H9 (cell line): ENCODE measurements around the gene MND1. TPM values are rescaled to one million over a fixed set of nuclear protein-coding genes. Genes with fewer than 3 reads are reported as not detected.

ENCODE experiments used
- DNase-seq: peaks from one replicate; pipeline ENCODE4 v3.0.0-alpha.2; 2017
- H2AFZ ChIP-seq: one replicate; pipeline ENCODE4 v1.6.1; 2013; ENCODE audit warnings: mild to moderate bottlenecking, low read length, control low read depth, moderate library complexity
- H2AK5ac ChIP-seq: 2 replicates; pipeline ENCODE4 v1.6.1; 2013; ENCODE audit warnings: low read length, control low read depth, mixed read lengths; ENCODE audit not compliant: insufficient read length
- H2BK120ac ChIP-seq: one replicate; pipeline ENCODE4 v1.6.1; 2013; ENCODE audit warnings: low read depth, mild to moderate bottlenecking, low read length, control low read depth, inconsistent platforms; ENCODE audit not compliant: poor library complexity, severe bottlenecking
- H2BK12ac ChIP-seq: 2 replicates; pipeline ENCODE4 v1.6.1; 2013; ENCODE audit warnings: low read length, control low read depth, mixed read lengths, low read depth; ENCODE audit not compliant: insufficient read length
- H2BK15ac ChIP-seq: 2 replicates; pipeline ENCODE4 v1.6.1; 2013; ENCODE audit warnings: low read depth, low read length, control low read depth
- H2BK20ac ChIP-seq: one replicate; pipeline ENCODE4 v1.6.1; 2013; ENCODE audit warnings: low read depth, mild to moderate bottlenecking, low read length, control low read depth, inconsistent platforms; ENCODE audit not compliant: poor library complexity, severe bottlenecking
- H2BK5ac ChIP-seq: 2 replicates; pipeline ENCODE4 v1.6.1; 2013; ENCODE audit warnings: low read length, control low read depth, mixed read lengths; ENCODE audit not compliant: insufficient read length
- H3K14ac ChIP-seq: 2 replicates; pipeline ENCODE4 v1.6.1; 2013; ENCODE audit warnings: low read length, control low read depth; ENCODE audit not compliant: insufficient read depth
- H3K18ac ChIP-seq: 2 replicates; pipeline ENCODE4 v1.6.1; 2013; ENCODE audit warnings: low read depth, mild to moderate bottlenecking, mixed read lengths, low read length, control low read depth; ENCODE audit not compliant: insufficient read length
- H3K23ac ChIP-seq: 2 replicates; pipeline ENCODE4 v1.6.1; 2013; ENCODE audit warnings: low read length, control low read depth, mixed read lengths, low read depth; ENCODE audit not compliant: insufficient read length
- H3K23me2 ChIP-seq: 2 replicates; pipeline ENCODE4 v1.6.1; 2013; ENCODE audit warnings: low read depth, mild to moderate bottlenecking, mixed read lengths, low read length, control low read depth; ENCODE audit not compliant: insufficient read length, poor library complexity, severe bottlenecking
- H3K27ac ChIP-seq: 2 replicates; pipeline ENCODE4 v1.5.1; 2013; ENCODE audit warnings: low read length, control low read depth, mixed read lengths, low read depth; ENCODE audit not compliant: insufficient read length
- H3K27me3 ChIP-seq: 2 replicates; pipeline ENCODE4 v1.6.1; 2013; ENCODE audit warnings: low read length, control low read depth, inconsistent platforms; ENCODE audit not compliant: insufficient read depth
- H3K4ac ChIP-seq: 2 replicates; pipeline ENCODE4 v1.6.1; 2013; ENCODE audit warnings: low read depth, mild to moderate bottlenecking, control low read depth, inconsistent platforms, low read length, moderate library complexity
- H3K4me1 ChIP-seq: 2 replicates; pipeline ENCODE4 v1.6.1; 2013; ENCODE audit warnings: low read length, control low read depth, inconsistent platforms; ENCODE audit not compliant: insufficient read depth
- H3K4me2 ChIP-seq: 2 replicates; pipeline ENCODE4 v1.6.1; 2013; ENCODE audit warnings: low read length, control low read depth, mixed read lengths; ENCODE audit not compliant: insufficient read length, insufficient read depth
- H3K56ac ChIP-seq: 2 replicates; pipeline ENCODE4 v1.6.1; 2013; ENCODE audit warnings: low read depth, mild to moderate bottlenecking, mixed read lengths, low read length, control low read depth; ENCODE audit not compliant: insufficient read length
- H3K79me1 ChIP-seq: 2 replicates; pipeline ENCODE4 v1.6.1; 2013; ENCODE audit warnings: low read depth, mild to moderate bottlenecking, moderate library complexity, low read length, control low read depth, inconsistent platforms; ENCODE audit not compliant: insufficient read depth, poor library complexity, severe bottlenecking
- H3K79me2 ChIP-seq: 2 replicates; pipeline ENCODE4 v1.6.1; 2013; ENCODE audit warnings: low read length, control low read depth, inconsistent platforms; ENCODE audit not compliant: insufficient read depth
- H3K9ac ChIP-seq: 2 replicates; pipeline ENCODE4 v1.6.1; 2013; ENCODE audit warnings: low read length, control low read depth, mixed read lengths; ENCODE audit not compliant: insufficient read length; ENCODE audit errors: extremely low read depth
- H3K9me3 ChIP-seq: one replicate; pipeline ENCODE4 v1.6.1; 2013; ENCODE audit warnings: low read depth, low read length, inconsistent platforms; ENCODE audit not compliant: control insufficient read depth
- H3T11ph ChIP-seq: one replicate; pipeline ENCODE4 v1.6.1; 2013; ENCODE audit warnings: mild to moderate bottlenecking, low read length, control low read depth, inconsistent platforms
- H4K20me1 ChIP-seq: one replicate; pipeline ENCODE4 v1.6.1; 2013; ENCODE audit not compliant: control insufficient read depth, insufficient read length, insufficient read depth
- H4K5ac ChIP-seq: 2 replicates; pipeline ENCODE4 v1.6.1; 2013; ENCODE audit warnings: low read depth, mild to moderate bottlenecking, mixed read lengths, low read length, control low read depth; ENCODE audit not compliant: insufficient read length
- H4K8ac ChIP-seq: replicated peaks from 2 replicates; pipeline ENCODE4 v1.6.1; 2013; ENCODE audit warnings: low read length, control low read depth, mixed read lengths, low read depth; ENCODE audit not compliant: insufficient read length
- H4K91ac ChIP-seq: 2 replicates; pipeline ENCODE4 v1.6.1; 2013; ENCODE audit warnings: low read depth, mild to moderate bottlenecking, moderate library complexity, mixed read lengths, low read length, control low read depth; ENCODE audit not compliant: insufficient read length
- H3K27ac Mint-ChIP-seq, 3 experiments: 2 replicates in 2 of 3; 3 replicates in 1 of 3; pipeline ENCODE4 v1.8.0; 2020 to 2021; ENCODE audit warnings: mixed read lengths in 3 of 3, mild to moderate bottlenecking in 1 of 3, moderate library complexity in 1 of 3
- H3K27me3 Mint-ChIP-seq: 2 replicates; pipeline ENCODE4 v1.8.0; 2021; ENCODE audit warnings: low read depth, mild to moderate bottlenecking, moderate library complexity, mixed read lengths
- H3K36me3 Mint-ChIP-seq, 3 experiments: 2 replicates in 2 of 3; 3 replicates in 1 of 3; pipeline ENCODE4 v1.8.0; 2020 to 2021; ENCODE audit warnings: low read depth in 3 of 3, mixed read lengths in 3 of 3; ENCODE audit not compliant: insufficient read depth in 1 of 3
- H3K4me1 Mint-ChIP-seq, 2 experiments: 2 replicates each; pipeline ENCODE4 v1.8.0; 2020; ENCODE audit warnings: mixed read lengths in 2 of 2
- H3K4me3 Mint-ChIP-seq, 2 experiments: 2 replicates in 1 of 2; 3 replicates in 1 of 2; pipeline ENCODE4 v1.8.0; 2020 to 2021; ENCODE audit warnings: mild to moderate bottlenecking in 2 of 2, mixed read lengths in 2 of 2, moderate library complexity in 1 of 2
- H3K9me3 Mint-ChIP-seq, 2 experiments: 2 replicates in 1 of 2; 3 replicates in 1 of 2; pipeline ENCODE4 v1.8.0; 2020; ENCODE audit warnings: mild to moderate bottlenecking in 2 of 2, mixed read lengths in 2 of 2, moderate library complexity in 1 of 2
- WGBS: extraction: QIAGEN DNeasy Blood & Tissue Kit; methylation state at CpG from one replicate; pipeline ENCODE4 v1.1.7; 2013; ENCODE audit warnings: missing lambda C conversion rate, low lambda C conversion rate, mixed read lengths; ENCODE audit not compliant: insufficient read length; ENCODE audit errors: extremely low coverage; 5-methylcytosine and 5-hydroxymethylcytosine counted together
- total RNA-seq: library from RNA; stranded (reverse); gene quantifications from 2 replicates; pipeline ENCODE4 v1.2.1, GENCODE V29; 2021
- TF ChIP-seq, protein P1 (sequence below): fragments of 200-600 bp; sonication (generic); conservative IDR thresholded peaks from 3 replicates; pipeline ENCODE4 v1.8.0; 2021; ENCODE audit warnings: antibody characterized with exemption, mild to moderate bottlenecking

MND1 gene
- total RNA-seq, 1 experiment from 2014 or later, result 21.0 TPM

- Mint-ChIP-seq H3K36me3 (peaks cover 0 to 10% (median 0%) of the 10 kb centered on the region in 3 experiments; a peak in 2 of 7 replicates), H3K27ac (peak overlapping the region in 1 of 3 experiments; percentile 44; a peak in 1 of 7 replicates), H3K9me3 (no peaks in the 10 kb centered on the region), H3K27me3 (no peaks in the 10 kb centered on the region), H3K4me3 (no peak overlapping the region), H3K4me1 (peaks cover 15 to 16% of the 10 kb centered on the region in 2 experiments)
- H4K20me1 ChIP-seq, result no peaks in the 10 kb centered on the region
- H3K79me2 ChIP-seq, result no peaks in the 10 kb centered on the region
- H2BK120ac ChIP-seq, result no peak overlapping the region
- no peak overlapping the region for H2BK5ac ChIP-seq
- no peak overlapping the region for H2AFZ ChIP-seq
- no peaks in the 10 kb centered on the region for H3K9me3 ChIP-seq
- no peak overlapping the region for H3K4ac ChIP-seq
- H2BK12ac ChIP-seq, result no peak overlapping the region
- no peak overlapping the region for H3K9ac ChIP-seq
- H4K8ac ChIP-seq, result no peak overlapping the region
- no peak overlapping the region for H3T11ph ChIP-seq
- H3K4me1 ChIP-seq, result no peaks in the 10 kb centered on the region
- no peak overlapping the region for H3K27ac ChIP-seq
- H4K91ac ChIP-seq, result no peak overlapping the region
- H3K23ac ChIP-seq, result no peak overlapping the region
- H3K56ac ChIP-seq, result no peak overlapping the region
- H2AK5ac ChIP-seq, result no peak overlapping the region
- no peak overlapping the region for H3K4me2 ChIP-seq
- no peak overlapping the region for H3K18ac ChIP-seq
- H4K5ac ChIP-seq, result no peak overlapping the region
- TF ChIP-seq, protein P1, sequence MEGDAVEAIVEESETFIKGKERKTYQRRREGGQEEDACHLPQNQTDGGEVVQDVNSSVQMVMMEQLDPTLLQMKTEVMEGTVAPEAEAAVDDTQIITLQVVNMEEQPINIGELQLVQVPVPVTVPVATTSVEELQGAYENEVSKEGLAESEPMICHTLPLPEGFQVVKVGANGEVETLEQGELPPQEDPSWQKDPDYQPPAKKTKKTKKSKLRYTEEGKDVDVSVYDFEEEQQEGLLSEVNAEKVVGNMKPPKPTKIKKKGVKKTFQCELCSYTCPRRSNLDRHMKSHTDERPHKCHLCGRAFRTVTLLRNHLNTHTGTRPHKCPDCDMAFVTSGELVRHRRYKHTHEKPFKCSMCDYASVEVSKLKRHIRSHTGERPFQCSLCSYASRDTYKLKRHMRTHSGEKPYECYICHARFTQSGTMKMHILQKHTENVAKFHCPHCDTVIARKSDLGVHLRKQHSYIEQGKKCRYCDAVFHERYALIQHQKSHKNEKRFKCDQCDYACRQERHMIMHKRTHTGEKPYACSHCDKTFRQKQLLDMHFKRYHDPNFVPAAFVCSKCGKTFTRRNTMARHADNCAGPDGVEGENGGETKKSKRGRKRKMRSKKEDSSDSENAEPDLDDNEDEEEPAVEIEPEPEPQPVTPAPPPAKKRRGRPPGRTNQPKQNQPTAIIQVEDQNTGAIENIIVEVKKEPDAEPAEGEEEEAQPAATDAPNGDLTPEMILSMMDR, result no peak
- WGBS, result no CpG with 5 or more reads among the region's 7 CpGs
- DNase-seq, result no peak
- no peaks in the 10 kb centered on the region for H3K23me2 ChIP-seq
- H2BK15ac ChIP-seq, result no peak overlapping the region
- no peak overlapping the region for H2BK20ac ChIP-seq
- no peaks in the 10 kb centered on the region for H3K27me3 ChIP-seq
- H3K79me1 ChIP-seq, result no peaks in the 10 kb centered on the region
- H3K14ac ChIP-seq, result no peak overlapping the region
Observed at GRCh38 chr4:153418121-153418520, 73.6 kb downstream of the MND1 start.
